ENCODE measurements around the gene LRRC45. TPM values are rescaled to one million over a fixed set of nuclear protein-coding genes. Genes with fewer than 3 reads are reported as not detected.

LRRC45 gene
- total RNA-seq (2021), result 30.5 to 38.1 TPM (median 32.5 TPM) in 3 replicates
- percentile 51 among the genes with signal in this experiment for Bru-seq, nascent RNA
- long read RNA-seq, experiment 1, transcript LRRC45-201 (17 exons, 2,701 nt), result major isoform, 76 of 131 reads
- long read RNA-seq, experiment 1, partial matches to known transcripts, result 14 of 131 reads
- long read RNA-seq, experiment 1, other reads (novel, unspliced or antisense), result 41 of 131 reads
- long read RNA-seq, experiment 2, partial matches to known transcripts, result 7 of 19 reads
- long read RNA-seq, experiment 2, other reads (novel, unspliced or antisense), result 8 of 19 reads
- long read RNA-seq, experiment 3, partial matches to known transcripts, result 0 of 3 reads
- long read RNA-seq, experiment 3, other reads (novel, unspliced or antisense), result 0 of 3 reads

DNA sequence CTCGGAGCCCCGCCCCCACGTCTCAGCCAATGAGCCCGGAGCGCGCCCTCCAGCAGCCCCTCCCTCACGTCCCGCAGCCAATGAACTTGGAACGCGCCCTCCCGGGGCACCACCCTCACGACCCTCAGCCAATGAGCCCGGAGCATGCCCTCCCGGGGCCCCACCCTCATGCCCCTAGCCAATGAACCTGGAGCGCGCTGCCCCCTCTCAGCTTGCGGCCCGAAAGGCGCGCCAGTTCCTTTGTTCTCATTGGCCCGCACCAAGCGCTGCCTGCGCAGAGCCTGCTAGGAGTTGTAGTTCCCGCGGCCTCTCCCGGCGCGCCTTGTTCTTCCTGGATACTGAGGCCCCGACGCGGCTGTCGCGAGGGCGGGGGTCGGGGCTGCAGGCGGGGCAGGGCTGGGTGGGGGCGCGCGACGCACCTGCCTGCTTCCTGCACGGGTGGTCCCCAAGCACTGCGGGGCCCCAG is at the start of gene LRRC45:
LRRC45 (plus strand) TSS at position 325 of the 466 bp plus-strand sequence. CDS start 339 bp downstream, outside the sequence.
- Mint-ChIP-seq H3K4me3 (peak within 1 kb of the TSS; percentile 78), H3K27ac (no peak within 1 kb of the TSS), H3K4me1 (peaks cover 11% of the 10 kb centered on the region), H3K36me3 (no peaks in the 10 kb centered on the region; the same call in 1 of the 2 replicates), H3K9me3 (no peaks in the 10 kb centered on the region), H3K27me3 (ENCODE audit: low read depth) (no peaks in the 10 kb centered on the region; the same call in 1 of the 2 replicates)
- peak; percentile 100 for DNase-seq (ENCODE audit: low spot score)
- POLR2A ChIA-PET, result interaction anchor here (1.0 to 2.7 kb wide), 5 partner anchors 8 to 99 kb away, joined by 3 to 9 read pairs (median 5); partner anchors contain the start of genes DCXR and RAC3
- CTCF ChIA-PET, result interaction anchor here (0.7 to 8.8 kb wide), 21 partner anchors 8 to 213 kb away, joined by 3 to 119 read pairs (median 5); partner anchors contain the start of genes DCXR, NOTUM and RAC3
- peak; percentile 93 for ATAC-seq
- TF ChIP-seq RELA (CRISPR knock-in tag; IDR thresholded peaks at IDR 0.05; ENCODE audit: borderline replicate concordance) (no peak), GTF2I (CRISPR knock-in tag; conservative IDR thresholded peaks at IDR 0.05) (no peak), JUN (CRISPR knock-in tag; IDR thresholded peaks at IDR 0.05) (no peak), ATF1 (CRISPR knock-in tag; IDR thresholded peaks at IDR 0.05) (no peak), CREM (CRISPR knock-in tag; IDR thresholded peaks at IDR 0.05) (no peak), E2F5 (CRISPR knock-in tag; IDR thresholded peaks at IDR 0.05) (peak; percentile 62; the same call in 1 of the 2 replicates), USF1 (CRISPR knock-in tag; IDR thresholded peaks at IDR 0.05) (no peak), E2F1 (CRISPR knock-in tag; IDR thresholded peaks at IDR 0.05) (no peak), GABPB1 (CRISPR knock-in tag; IDR thresholded peaks at IDR 0.05) (no peak), SP1 (CRISPR knock-in tag; conservative IDR thresholded peaks at IDR 0.05) (peak; percentile 97), NFYB (CRISPR knock-in tag; conservative IDR thresholded peaks at IDR 0.05; ENCODE audit: low read depth) (peak; percentile 92)
- TF ChIP-seq, protein P1, sequence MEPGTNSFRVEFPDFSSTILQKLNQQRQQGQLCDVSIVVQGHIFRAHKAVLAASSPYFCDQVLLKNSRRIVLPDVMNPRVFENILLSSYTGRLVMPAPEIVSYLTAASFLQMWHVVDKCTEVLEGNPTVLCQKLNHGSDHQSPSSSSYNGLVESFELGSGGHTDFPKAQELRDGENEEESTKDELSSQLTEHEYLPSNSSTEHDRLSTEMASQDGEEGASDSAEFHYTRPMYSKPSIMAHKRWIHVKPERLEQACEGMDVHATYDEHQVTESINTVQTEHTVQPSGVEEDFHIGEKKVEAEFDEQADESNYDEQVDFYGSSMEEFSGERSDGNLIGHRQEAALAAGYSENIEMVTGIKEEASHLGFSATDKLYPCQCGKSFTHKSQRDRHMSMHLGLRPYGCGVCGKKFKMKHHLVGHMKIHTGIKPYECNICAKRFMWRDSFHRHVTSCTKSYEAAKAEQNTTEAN (CRISPR knock-in tag; IDR thresholded peaks at IDR 0.05), result no peak
- TF ChIP-seq, protein P2, sequence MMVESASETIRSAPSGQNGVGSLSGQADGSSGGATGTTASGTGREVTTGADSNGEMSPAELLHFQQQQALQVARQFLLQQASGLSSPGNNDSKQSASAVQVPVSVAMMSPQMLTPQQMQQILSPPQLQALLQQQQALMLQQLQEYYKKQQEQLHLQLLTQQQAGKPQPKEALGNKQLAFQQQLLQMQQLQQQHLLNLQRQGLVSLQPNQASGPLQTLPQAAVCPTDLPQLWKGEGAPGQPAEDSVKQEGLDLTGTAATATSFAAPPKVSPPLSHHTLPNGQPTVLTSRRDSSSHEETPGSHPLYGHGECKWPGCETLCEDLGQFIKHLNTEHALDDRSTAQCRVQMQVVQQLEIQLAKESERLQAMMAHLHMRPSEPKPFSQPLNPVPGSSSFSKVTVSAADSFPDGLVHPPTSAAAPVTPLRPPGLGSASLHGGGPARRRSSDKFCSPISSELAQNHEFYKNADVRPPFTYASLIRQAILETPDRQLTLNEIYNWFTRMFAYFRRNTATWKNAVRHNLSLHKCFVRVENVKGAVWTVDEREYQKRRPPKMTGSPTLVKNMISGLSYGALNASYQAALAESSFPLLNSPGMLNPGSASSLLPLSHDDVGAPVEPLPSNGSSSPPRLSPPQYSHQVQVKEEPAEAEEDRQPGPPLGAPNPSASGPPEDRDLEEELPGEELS (CRISPR knock-in tag; IDR thresholded peaks at IDR 0.05), result no peak
- TF ChIP-seq, protein P3, sequence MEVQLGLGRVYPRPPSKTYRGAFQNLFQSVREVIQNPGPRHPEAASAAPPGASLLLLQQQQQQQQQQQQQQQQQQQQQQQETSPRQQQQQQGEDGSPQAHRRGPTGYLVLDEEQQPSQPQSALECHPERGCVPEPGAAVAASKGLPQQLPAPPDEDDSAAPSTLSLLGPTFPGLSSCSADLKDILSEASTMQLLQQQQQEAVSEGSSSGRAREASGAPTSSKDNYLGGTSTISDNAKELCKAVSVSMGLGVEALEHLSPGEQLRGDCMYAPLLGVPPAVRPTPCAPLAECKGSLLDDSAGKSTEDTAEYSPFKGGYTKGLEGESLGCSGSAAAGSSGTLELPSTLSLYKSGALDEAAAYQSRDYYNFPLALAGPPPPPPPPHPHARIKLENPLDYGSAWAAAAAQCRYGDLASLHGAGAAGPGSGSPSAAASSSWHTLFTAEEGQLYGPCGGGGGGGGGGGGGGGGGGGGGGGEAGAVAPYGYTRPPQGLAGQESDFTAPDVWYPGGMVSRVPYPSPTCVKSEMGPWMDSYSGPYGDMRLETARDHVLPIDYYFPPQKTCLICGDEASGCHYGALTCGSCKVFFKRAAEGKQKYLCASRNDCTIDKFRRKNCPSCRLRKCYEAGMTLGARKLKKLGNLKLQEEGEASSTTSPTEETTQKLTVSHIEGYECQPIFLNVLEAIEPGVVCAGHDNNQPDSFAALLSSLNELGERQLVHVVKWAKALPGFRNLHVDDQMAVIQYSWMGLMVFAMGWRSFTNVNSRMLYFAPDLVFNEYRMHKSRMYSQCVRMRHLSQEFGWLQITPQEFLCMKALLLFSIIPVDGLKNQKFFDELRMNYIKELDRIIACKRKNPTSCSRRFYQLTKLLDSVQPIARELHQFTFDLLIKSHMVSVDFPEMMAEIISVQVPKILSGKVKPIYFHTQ (CRISPR knock-in tag; IDR thresholded peaks at IDR 0.05), result no peak
- TF ChIP-seq, protein P4, sequence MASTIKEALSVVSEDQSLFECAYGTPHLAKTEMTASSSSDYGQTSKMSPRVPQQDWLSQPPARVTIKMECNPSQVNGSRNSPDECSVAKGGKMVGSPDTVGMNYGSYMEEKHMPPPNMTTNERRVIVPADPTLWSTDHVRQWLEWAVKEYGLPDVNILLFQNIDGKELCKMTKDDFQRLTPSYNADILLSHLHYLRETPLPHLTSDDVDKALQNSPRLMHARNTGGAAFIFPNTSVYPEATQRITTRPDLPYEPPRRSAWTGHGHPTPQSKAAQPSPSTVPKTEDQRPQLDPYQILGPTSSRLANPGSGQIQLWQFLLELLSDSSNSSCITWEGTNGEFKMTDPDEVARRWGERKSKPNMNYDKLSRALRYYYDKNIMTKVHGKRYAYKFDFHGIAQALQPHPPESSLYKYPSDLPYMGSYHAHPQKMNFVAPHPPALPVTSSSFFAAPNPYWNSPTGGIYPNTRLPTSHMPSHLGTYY (CRISPR knock-in tag; IDR thresholded peaks at IDR 0.05), result no peak
- TF ChIP-seq, protein P5, sequence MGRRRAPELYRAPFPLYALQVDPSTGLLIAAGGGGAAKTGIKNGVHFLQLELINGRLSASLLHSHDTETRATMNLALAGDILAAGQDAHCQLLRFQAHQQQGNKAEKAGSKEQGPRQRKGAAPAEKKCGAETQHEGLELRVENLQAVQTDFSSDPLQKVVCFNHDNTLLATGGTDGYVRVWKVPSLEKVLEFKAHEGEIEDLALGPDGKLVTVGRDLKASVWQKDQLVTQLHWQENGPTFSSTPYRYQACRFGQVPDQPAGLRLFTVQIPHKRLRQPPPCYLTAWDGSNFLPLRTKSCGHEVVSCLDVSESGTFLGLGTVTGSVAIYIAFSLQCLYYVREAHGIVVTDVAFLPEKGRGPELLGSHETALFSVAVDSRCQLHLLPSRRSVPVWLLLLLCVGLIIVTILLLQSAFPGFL (CRISPR knock-in tag; IDR thresholded peaks at IDR 0.05; ENCODE audit: borderline replicate concordance), result no peak

All from WTC11 (cell line).